ENCODE results near the gene ARID3C. TPM values are rescaled to one million over a fixed set of nuclear protein-coding genes. Genes with fewer than 3 reads are reported as not detected.

ARID3C gene
- total RNA-seq, 4 donors from 2014 or later: 0.34 to 2.0 (median 0.50) TPM

DNA sequence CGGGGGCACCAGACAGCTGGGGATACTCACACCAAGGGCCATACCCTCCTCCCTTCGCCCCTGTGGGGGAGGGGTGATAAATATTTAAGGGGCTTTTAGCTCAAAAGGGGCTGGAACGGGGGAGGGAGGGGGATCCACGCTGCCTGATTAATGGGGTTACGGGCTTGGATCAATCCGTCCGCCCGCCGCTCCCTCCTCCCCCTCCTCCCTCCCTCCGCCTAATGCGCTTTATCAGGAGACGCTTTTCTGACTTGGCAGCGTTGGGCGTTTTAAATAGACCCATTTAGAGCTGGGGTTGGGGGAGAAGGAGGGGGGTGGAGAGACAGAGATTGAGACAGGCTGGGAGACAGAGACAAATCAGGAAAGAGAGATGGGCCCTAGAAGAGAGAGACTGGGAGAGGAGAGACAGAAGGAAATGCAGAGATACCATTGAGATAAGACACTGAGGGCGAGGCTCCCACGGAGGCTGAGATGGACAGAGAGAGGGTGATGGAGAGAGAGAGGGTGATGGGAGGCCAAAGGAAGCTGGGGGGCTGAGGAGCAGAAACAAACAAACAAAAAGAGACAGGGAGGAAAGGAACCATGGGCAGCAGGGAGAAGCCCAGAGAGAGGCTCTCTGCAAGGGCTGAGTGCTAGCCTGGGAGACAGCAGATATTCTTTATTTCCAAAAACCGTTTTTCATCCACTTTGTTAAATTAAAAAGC, 49.6 kb downstream of the ARID3C start:
- 33% methylated on average over 16 of the region's 17 CpGs for WGBS

DNA sequence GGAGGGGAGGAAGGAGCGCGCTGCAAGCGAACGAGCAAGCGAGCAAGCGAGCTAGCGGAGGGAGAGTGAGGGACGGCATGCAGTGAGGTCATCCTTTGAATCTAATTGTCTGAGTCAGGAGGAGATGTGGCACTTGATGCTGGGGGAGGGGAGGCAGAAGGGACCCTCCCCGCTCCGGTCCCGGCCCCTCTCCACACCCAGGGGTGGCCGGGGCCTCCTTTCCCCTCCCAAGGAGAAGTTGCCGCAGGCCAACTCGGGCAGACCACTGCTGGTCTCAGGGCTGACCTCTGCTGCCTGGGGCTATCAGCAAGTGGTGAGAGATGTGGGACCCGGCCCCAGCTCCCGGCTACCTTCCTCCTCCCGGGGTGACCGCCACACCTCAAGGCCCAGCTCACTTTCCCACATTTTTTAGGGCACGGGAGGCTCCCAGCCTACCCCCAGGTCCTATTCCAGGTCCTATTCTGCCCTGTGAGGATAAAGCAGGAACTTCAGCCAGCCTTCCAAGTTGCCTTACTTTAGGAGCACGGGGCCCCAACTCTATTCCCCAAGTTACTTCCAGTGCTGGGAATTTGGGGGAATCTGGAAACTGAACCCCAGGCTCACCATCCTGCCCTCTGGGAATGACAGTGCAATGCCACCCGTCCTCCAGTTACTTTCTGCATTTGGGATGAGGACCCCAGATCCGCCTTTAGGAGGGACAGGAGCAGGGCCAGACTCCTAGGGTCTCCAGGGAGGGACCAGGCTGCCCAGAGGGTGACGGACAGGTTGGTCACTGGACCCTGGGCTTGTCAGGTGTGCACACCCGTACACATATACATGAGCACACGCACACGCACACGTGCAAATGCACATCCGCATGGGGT, 50.4 kb downstream of the ARID3C start:
- Histone ChIP-seq H3K36me3 (no peaks in the 10 kb centered on the region), H3K9me3 (no peaks in the 10 kb centered on the region), H3K27me3 (peaks cover 51% of the 10 kb centered on the region), H3K27ac (no peak overlapping the region), H3K4me3 (peak overlapping the region; percentile 40), H3K4me1 (peaks cover 19% of the 10 kb centered on the region)
- 17% methylated on average over 14 of the region's 28 CpGs for WGBS
- DNase-seq (ENCODE audit: low spot score in 2 of 2): no peak
- TF ChIP-seq EP300 (IDR thresholded peaks at IDR 0.05) (no peak), CTCF (IDR thresholded peaks at IDR 0.05) (no peak), POLR2AphosphoS5 (IDR thresholded peaks at IDR 0.05) (no peak), POLR2A (IDR thresholded peaks at IDR 0.05) (no peak)

More for the DNA sequence above, 49.6 kb downstream of the ARID3C start:
- no peak overlapping the region for H3K4me3 ChIP-seq
- DNase-seq (ENCODE audit: low spot score in 2 of 2): no peak
- H3K36me3 ChIP-seq: no peaks in the 10 kb centered on the region
- no peaks in the 10 kb centered on the region for H3K9me3 ChIP-seq
- peaks cover 19% of the 10 kb centered on the region for H3K4me1 ChIP-seq
- H3K27ac ChIP-seq: no peak overlapping the region
- H3K27me3 ChIP-seq: peaks cover 55% of the 10 kb centered on the region
- TF ChIP-seq POLR2A (IDR thresholded peaks at IDR 0.05) (no peak), CTCF (IDR thresholded peaks at IDR 0.05) (no peak), POLR2AphosphoS5 (IDR thresholded peaks at IDR 0.05) (no peak), EP300 (IDR thresholded peaks at IDR 0.05) (no peak)

- peaks cover 19% of the 10 kb centered on the region for H3K4me1 ChIP-seq
- 16% methylated on average over 7 of the region's 62 CpGs for WGBS
- no peaks in the 10 kb centered on the region for H3K9me3 ChIP-seq
- H3K27ac ChIP-seq: no peak overlapping the region
- H3K4me3 ChIP-seq: peak overlapping the region; percentile 40
- TF ChIP-seq EP300 (IDR thresholded peaks at IDR 0.05) (no peak), POLR2A (IDR thresholded peaks at IDR 0.05) (no peak), POLR2AphosphoS5 (IDR thresholded peaks at IDR 0.05) (no peak), CTCF (IDR thresholded peaks at IDR 0.05) (no peak)
- H3K27me3 ChIP-seq: peaks cover 51% of the 10 kb centered on the region
- DNase-seq (ENCODE audit: low spot score in 2 of 2): no peak
- H3K36me3 ChIP-seq: no peaks in the 10 kb centered on the region
Measured at GRCh38 chr9:34577400-34578240, 51.2 kb downstream of the ARID3C start.

GRCh38 chr9:34576597-34577399, 52.1 kb downstream of the ARID3C start:
- H3K4me1 ChIP-seq: peaks cover 19% of the 10 kb centered on the region
- TF ChIP-seq POLR2A (IDR thresholded peaks at IDR 0.05): no peak
- TF ChIP-seq CTCF (IDR thresholded peaks at IDR 0.05): no peak
- no peak for TF ChIP-seq EP300 (IDR thresholded peaks at IDR 0.05)
- no peak for TF ChIP-seq POLR2AphosphoS5 (IDR thresholded peaks at IDR 0.05)

More at GRCh38 chr9:34576597-34577399, 52.1 kb downstream of the ARID3C start:
- Histone ChIP-seq H3K36me3 (no peaks in the 10 kb centered on the region), H3K27me3 (peaks cover 51% of the 10 kb centered on the region), H3K4me3 (no peak overlapping the region), H3K27ac (no peak overlapping the region), H3K9me3 (no peaks in the 10 kb centered on the region)
- DNase-seq (ENCODE audit: low spot score in 2 of 2): no peak
- 88% methylated on average over 14 of the region's 14 CpGs for WGBS
